Measurements from ENCODE around the gene L1CAM.

L1CAM gene

GRCh38 chrX:153812220-153812619, 73.8 kb downstream of the L1CAM start:
- peaks cover 20 to 28% (median 26%) of the 10 kb centered on the region in 10 experiments for H3K4me1 ChIP-seq
- H3K9me3 ChIP-seq (replicated peaks in 1 of 11): peaks cover 0 to 33% (median 22%) of the 10 kb centered on the region in 11 experiments; a peak in 10 of 22 replicates
- peaks cover 42 to 82% (median 67%) of the 10 kb centered on the region in 11 experiments for H3K27me3 ChIP-seq
- H4K20me1 ChIP-seq: peaks cover 0 to 4% (median 0%) of the 10 kb centered on the region in 11 experiments; a peak in 4 of 22 replicates
- no peak for TF ChIP-seq Cebpa-rat (IDR thresholded peaks at IDR 0.05)
- no peaks in the 10 kb centered on the region for H3K36me3 ChIP-seq
- no peak overlapping the region for H3K27ac ChIP-seq
- no peak overlapping the region for H3K4me2 ChIP-seq
- H3K4me3 ChIP-seq: no peak overlapping the region
- H3K9ac ChIP-seq: no peak overlapping the region

Data from BLaER1 treated with 17β-estradiol and CSF1 and Interleukin-3, amounts not matched to agents 10 nM and 100 nM (cell line).